NCI-H1417 (cell line): Measurements from ENCODE around the gene ATP5PO.
A peak's percentile ranks its signal among the peaks of the same experiment; 100 is the strongest.

Experiments
- DNase-seq, 3 experiments: peaks; one replicate each; lab custom pipeline; 2025; lab: John Stamatoyannopoulos, UW

Gene ATP5PO

GRCh38 chr21:33899199-33899598, 16.4 kb downstream of the ATP5PO start:
- no peak for DNase-seq

- no peak for DNase-seq
Observed at GRCh38 chr21:33898586-33898985, 17.0 kb downstream of the ATP5PO start.

- no peak for DNase-seq
Observed at GRCh38 chr21:33897739-33898138, 17.9 kb downstream of the ATP5PO start.

- no peak for DNase-seq
Observed at GRCh38 chr21:33897098-33897497, 18.5 kb downstream of the ATP5PO start.

- DNase-seq, result peak in 1 of 3 experiments; percentile 12
Observed at GRCh38 chr21:33896691-33897090, 18.9 kb downstream of the ATP5PO start.

- no peak for DNase-seq
Observed at GRCh38 chr21:33895356-33895755, 20.2 kb downstream of the ATP5PO start.

- DNase-seq, result peak; percentile 32 to 73 (median 58)
Observed at GRCh38 chr21:33894736-33895288, 20.8 kb downstream of the ATP5PO start.

- DNase-seq, result no peak
Observed at GRCh38 chr21:33893917-33894316, 21.7 kb downstream of the ATP5PO start.

GRCh38 chr21:33892853-33893252, 22.8 kb downstream of the ATP5PO start:
- DNase-seq, result no peak

- no peak for DNase-seq
Observed at GRCh38 chr21:33890187-33890586, 25.4 kb downstream of the ATP5PO start.

GRCh38 chr21:33886321-33886720, 29.3 kb downstream of the ATP5PO start:
- DNase-seq, result no peak

GRCh38 chr21:33885172-33885514, 30.5 kb downstream of the ATP5PO start:
- DNase-seq, result no peak

GRCh38 chr21:33884376-33885171, 31.0 kb downstream of the ATP5PO start:
- no peak for DNase-seq

GRCh38 chr21:33883118-33883517, 32.5 kb downstream of the ATP5PO start:
- DNase-seq, result no peak

- DNase-seq, result no peak
Observed at GRCh38 chr21:33881689-33882440, 33.7 kb downstream of the ATP5PO start.

GRCh38 chr21:33880626-33881025, 35.0 kb downstream of the ATP5PO start:
- DNase-seq, result no peak

- no peak for DNase-seq
Observed at GRCh38 chr21:33878824-33879223, 36.8 kb downstream of the ATP5PO start.

GRCh38 chr21:33875026-33875695, 40.4 kb downstream of the ATP5PO start:
- DNase-seq, result no peak

- DNase-seq, result no peak
Observed at GRCh38 chr21:33874161-33874560, 41.4 kb downstream of the ATP5PO start.

- DNase-seq, result no peak
Observed at GRCh38 chr21:33872881-33873515, 42.6 kb downstream of the ATP5PO start.

- no peak for DNase-seq
Observed at GRCh38 chr21:33871171-33871570, 44.4 kb downstream of the ATP5PO start.

- no peak for DNase-seq
Observed at GRCh38 chr21:33870768-33871167, 44.8 kb downstream of the ATP5PO start.
